Head of caudate nucleus (tissue), 42 donors: ENCODE results near the gene GRB14.
A peak's percentile ranks its signal among the peaks of the same experiment; 100 is the strongest.

Source experiments
- DNase-seq, 42 donors: peaks; one replicate each; pipeline versions ENCODE4 v3.0.0 to v3.0.0-alpha.2; 2020 to 2021; ENCODE audit warnings: mixed read lengths in 7 of 42
- intact Hi-C: fragments of 100-400 bp; cut with DNase I; formaldehyde crosslinking; loops from one replicate; pipeline ENCODE4 v1.15.0; 2022

GRB14 gene

DNA sequence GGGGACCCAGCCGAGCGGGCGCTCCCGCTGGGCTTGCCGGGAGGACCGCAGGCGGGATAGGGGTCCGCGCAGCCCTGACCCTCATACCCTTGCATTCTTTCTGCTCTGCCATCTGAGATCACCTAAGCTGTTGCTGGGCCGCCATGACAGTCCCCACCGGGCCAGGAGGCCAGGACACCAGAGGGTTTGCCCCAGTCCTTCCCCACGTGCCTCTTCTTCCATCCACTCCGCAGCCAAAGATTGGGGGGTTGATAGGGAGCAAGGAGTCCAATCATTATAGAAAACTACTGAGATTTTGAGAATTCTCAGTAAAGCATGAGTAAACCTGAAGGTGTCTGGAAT is 453 bp upstream of the GRB14 start:
- DNase-seq, result peak in 5 of 42 donors; percentile 2 to 29 (median 4)
- intact Hi-C loops, result no loop called here

DNA sequence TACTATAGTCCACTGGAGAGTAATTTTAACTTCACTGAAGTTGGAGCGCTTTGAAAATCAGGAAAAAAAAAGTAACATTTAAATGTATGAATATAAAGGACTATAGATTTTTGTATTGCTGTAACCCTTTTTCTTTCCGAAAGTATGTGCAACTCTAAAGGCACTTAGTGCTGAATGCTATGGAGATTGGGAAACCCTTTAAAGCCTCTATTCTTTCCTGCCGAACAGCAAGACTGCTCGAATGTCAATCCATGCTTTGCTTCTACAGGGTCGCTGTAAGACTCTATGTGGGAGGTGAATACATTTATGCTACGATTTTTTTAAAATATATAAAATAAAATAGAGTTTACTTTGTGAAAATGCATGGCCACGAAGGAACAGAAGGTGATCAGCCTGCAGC is 825 bp downstream of the GRB14 start:
- DNase-seq, result no peak
- intact Hi-C loops, result no loop called here

GRCh38 chr2:164617466-164617865 is 3.8 kb downstream of the GRB14 start:
- intact Hi-C loops, result no loop called here

DNA sequence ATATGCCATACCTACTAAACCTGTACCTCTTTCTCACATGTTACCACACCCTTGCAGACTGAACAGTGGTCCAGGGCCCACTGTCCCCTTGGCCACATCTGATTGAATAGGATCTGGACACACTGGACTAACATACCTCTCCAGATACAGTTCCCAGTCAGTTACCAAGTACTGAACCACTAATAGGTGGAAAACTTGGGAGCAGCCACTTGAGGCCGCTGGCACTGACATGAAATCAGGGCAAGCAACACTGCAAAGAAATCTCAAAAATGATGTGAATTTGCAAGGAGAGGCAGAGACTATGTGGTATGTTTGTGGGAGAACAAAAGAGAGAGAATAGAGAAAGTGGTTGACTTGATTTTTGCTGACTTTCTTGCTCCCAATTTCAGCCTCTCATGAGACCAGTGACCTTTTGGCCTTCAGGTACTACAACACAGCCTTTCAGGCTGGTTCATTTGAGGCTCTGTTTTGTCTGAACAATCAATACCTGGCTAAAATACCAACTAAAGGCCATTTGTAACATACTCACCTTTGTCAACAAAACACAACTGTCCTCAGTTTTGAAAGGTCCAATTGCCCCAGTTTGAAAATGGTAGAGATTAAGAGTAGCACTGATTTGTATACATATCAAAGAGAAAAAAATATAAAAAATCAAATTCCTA is 7.8 kb downstream of the GRB14 start:
- intact Hi-C loops, result no loop called here
- no peak for DNase-seq

More at GRCh38 chr2:164617466-164617865, 3.8 kb downstream of the GRB14 start:
- no peak for DNase-seq

DNA sequence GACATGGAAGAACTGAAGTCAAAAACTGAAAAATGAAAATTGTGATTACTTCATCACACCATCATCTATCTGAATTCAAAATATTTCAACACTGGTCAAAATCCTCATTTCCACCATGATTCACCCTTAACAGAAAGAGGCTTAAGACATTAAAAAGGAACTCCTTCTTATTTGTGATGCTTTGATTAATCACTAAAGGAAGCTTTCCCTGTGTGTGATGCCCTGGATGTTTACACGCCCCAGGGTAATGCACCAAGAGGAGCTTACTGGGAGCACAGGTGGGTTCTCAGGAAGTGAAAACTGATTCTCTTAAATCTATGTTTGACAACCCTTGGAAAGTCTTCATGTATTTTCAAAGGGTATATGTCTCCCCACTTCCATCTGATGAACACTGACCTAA is 11.5 kb downstream of the GRB14 start:
- no peak for DNase-seq
- intact Hi-C loops, result no loop called here

DNA sequence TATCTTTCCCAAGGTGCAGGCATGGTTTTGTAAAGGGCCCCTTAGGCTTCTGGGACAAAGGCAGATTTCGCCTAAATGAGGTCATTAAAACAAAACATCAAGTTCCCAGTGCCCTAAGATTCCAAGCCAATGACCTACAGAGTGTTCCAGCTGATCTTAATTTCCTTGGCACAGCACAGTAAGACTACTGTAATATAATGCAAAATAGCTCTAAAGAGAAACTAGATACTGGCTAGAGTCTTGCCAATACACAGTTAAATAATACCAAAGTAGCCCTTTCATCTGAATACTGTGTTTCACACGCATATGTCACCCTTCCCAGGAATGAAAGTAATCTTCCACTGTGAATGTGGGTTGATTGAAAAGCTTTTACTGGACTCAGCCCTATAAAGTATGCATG is 14.7 kb downstream of the GRB14 start:
- intact Hi-C loops, result no loop called here
- no peak for DNase-seq

DNA sequence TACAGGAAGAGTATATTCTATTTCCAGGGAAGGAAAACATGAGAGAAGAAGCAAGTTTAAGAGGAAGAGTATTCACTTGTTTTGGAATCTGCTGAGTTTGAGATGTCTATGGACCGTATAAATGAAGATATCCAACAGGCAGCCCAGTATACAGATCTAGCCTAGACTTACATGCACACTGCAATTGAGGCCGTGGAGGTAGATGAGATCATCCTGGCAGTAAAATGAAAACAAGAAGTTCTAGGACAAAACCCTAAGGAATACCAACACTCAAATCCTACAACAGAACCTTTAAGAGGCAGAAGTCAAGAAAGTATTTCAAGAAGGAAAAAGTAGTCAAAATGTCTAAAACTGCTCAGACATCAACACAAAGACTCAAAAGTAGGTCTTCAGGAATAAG is 16.0 kb downstream of the GRB14 start:
- intact Hi-C loops, result no loop called here

GRCh38 chr2:164600763-164601162 is 20.5 kb downstream of the GRB14 start:
- no peak for DNase-seq
- intact Hi-C loops, result no loop called here

More for the DNA sequence above, 16.0 kb downstream of the GRB14 start:
- no peak for DNase-seq

DNA sequence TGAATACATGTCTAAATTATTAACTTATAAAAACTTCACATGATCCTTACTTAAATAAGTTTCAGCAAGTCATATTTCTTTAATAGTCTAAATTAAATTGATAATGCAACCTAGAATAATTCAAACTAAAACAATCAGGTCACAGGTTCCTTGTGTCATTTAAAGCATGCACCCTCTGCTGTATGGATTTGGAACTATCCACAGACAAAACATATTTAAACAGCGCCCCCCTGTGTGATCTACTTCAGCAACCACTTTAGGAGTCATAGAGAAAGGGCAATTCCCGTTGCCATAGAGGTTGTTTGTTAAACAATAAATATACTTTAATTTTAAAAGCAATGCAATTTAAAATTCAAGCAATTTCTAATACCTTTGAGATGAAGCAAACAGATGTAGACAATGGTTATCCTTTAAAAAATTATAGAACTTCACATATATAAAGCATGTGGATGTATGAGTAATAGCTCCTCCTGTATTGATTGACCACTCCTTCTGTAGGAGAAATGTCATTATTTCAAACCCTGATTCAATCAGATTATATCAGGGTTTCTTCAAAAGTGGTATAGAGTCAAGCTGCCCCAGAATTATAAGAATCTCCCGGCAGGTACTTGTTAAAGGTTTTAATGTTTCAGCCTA is 21.2 kb downstream of the GRB14 start:
- intact Hi-C loops, result no loop called here
- DNase-seq, result peak in 2 of 42 donors; percentile 9 to 21

DNA sequence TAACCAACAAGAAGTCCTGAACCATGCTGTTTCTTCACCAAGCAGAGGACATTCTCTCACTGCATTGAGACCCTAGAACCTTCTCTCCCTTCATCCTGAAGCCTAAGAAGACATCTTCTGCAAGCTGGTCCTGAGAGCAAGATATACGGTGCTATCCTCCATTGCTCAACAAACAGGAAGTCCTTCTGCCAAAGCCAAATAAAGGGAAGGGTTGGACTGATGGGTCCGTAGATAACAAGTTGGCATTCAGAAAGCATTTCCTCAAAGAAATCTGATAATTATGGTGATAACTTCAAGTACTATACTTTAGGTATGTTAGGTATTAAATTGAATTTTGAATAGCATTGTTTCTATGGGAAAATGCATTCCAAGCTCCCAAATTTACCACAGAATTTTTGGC is 23.3 kb downstream of the GRB14 start:
- intact Hi-C loops, result no loop called here
- DNase-seq, result no peak

DNA sequence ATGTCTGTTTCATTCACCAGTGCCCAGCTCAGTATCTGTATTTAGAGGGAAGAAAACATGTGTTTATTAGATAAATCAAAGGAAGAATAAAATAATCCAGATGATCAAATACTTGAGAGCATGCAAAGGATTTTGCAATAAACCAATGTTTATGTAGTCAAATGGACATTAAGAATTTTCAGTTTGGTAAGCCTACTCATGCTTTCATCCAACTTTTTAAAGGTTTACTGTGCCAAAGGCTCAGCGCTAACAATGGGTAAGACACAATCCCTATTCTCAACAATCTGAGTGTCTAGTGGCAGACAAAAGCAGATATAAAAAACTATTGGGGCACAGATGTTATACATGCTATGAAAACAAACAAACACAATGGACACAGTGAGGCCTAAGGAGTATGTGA is 26.3 kb downstream of the GRB14 start:
- DNase-seq, result no peak
- intact Hi-C loops, result no loop called here

GRCh38 chr2:164593959-164594358 is 27.3 kb downstream of the GRB14 start:
- intact Hi-C loops, result no loop called here
- no peak for DNase-seq

GRCh38 chr2:164593541-164593940 is 27.7 kb downstream of the GRB14 start:
- DNase-seq, result no peak
- intact Hi-C loops, result no loop called here

DNA sequence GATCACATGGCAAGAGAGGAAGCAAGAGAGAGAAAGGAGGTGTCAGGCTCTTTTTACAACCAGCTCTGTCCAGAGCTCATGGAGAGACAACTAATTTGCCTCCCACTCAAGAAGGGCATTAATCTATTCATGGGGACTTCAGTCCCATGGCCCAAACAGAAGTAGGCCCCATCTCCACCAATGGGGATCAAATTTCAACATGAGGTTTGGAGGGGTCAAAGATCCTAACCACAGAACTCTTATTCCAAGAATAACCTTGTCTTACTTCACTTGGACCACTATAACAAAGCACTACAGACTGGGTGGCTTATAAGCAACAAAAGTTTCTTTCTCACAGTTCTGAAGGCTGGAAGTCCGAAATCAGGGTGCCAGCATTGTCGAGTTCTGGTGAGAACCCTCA is 31.8 kb downstream of the GRB14 start:
- intact Hi-C loops, result no loop called here
- no peak for DNase-seq

GRCh38 chr2:164581050-164581449 is 40.2 kb downstream of the GRB14 start:
- DNase-seq, result no peak
- intact Hi-C loops, result no loop called here

- DNase-seq, result no peak
- intact Hi-C loops, result no loop called here
Measured at GRCh38 chr2:164574931-164575330, 46.4 kb downstream of the GRB14 start.

- no peak for DNase-seq
- intact Hi-C loops, result no loop called here
Measured at GRCh38 chr2:164570475-164570874, 50.8 kb downstream of the GRB14 start.

GRCh38 chr2:164569378-164569777 is 51.9 kb downstream of the GRB14 start:
- intact Hi-C loops, result no loop called here
- no peak for DNase-seq

DNA sequence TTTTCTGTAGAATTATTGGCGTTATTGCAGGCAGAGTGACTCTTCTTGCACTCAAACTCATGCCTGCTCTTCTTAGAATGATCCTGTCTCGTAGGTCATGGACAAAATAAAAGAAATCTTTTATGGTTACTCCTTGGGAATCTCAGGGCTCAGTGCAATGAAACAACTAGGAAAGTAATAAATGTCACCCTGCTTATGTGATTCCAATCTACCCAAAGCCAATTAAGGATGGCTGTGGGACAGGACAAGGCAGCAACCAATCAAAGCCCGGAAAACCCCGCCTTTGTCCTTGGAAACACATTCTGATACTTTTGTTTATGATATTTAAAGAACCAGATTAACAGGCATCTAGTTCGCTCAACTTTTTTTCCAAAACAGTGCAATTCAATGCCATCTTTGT is 53.0 kb downstream of the GRB14 start:
- DNase-seq, result no peak
- intact Hi-C loops, result no loop called here

GRCh38 chr2:164567335-164567989 is 53.8 kb downstream of the GRB14 start:
- no peak for DNase-seq
- intact Hi-C loops, result no loop called here

GRCh38 chr2:164565359-164565758 is 55.9 kb downstream of the GRB14 start:
- intact Hi-C loops, result no loop called here
- DNase-seq, result no peak
